SU-DHL-6 (cell line): ENCODE results near the gene FXYD7.
"Not testable (repeated sequence)": the region's sequence is repeated elsewhere in the genome, so short reads cannot be mapped to it uniquely, and the experiment has no call there.

Experiments used
- H2AFZ ChIP-seq: fragments of 200-600 bp; sonication (generic); 2 replicates; pipeline ENCODE4 v1.6.1; 2014; ENCODE audit warnings: low read depth, mild to moderate bottlenecking, moderate library complexity, mixed read lengths, antibody characterized with exemption, low read length; ENCODE audit not compliant: severe bottlenecking
- H3F3A ChIP-seq: fragments of 200-600 bp; shearing (Covaris generic); 2 replicates; pipeline ENCODE4 v1.6.0; 2016; ENCODE audit warnings: antibody characterized with exemption, mild to moderate bottlenecking; ENCODE audit not compliant: insufficient read depth
- H3K27ac ChIP-seq: fragments of 200-600 bp; sonication (generic); 2 replicates; pipeline ENCODE4 v1.5.1; 2016; ENCODE audit warnings: low read depth, mild to moderate bottlenecking, low read length, moderate library complexity, mixed read lengths
- H3K27me3 ChIP-seq: fragments of 200-600 bp; sonication (generic), shearing (Covaris generic); 2 replicates; pipeline ENCODE4 v1.6.0; 2014; ENCODE audit warnings: mild to moderate bottlenecking, low read length
- H3K36me3 ChIP-seq: fragments of 200-600 bp; sonication (generic); 2 replicates; pipeline ENCODE4 v1.6.1; 2014; ENCODE audit warnings: mild to moderate bottlenecking, low read length, mixed read lengths
- H3K4me2 ChIP-seq: fragments of 300-600, 200-600 bp; shearing (Covaris generic), sonication (generic); 2 replicates; pipeline ENCODE4 v1.6.0; 2014; ENCODE audit warnings: low read length, low read depth, mild to moderate bottlenecking; ENCODE audit not compliant: poor library complexity, severe bottlenecking
- H3K4me3 ChIP-seq: fragments of 200-600 bp; sonication (generic); 2 replicates; pipeline ENCODE4 v1.5.1; 2014; ENCODE audit warnings: antibody characterized with exemption, low read length, mild to moderate bottlenecking, mixed read lengths; ENCODE audit not compliant: insufficient read depth, poor library complexity, severe bottlenecking
- H3K79me2 ChIP-seq: fragments of 200-600 bp; sonication (generic); 2 replicates; pipeline ENCODE4 v1.6.1; 2014; ENCODE audit warnings: mild to moderate bottlenecking, low read length, moderate library complexity; ENCODE audit not compliant: insufficient read depth
- H3K9ac ChIP-seq: fragments of 200-600 bp; sonication (generic); 2 replicates; pipeline ENCODE4 v1.7.0; 2014; ENCODE audit warnings: mild to moderate bottlenecking, low read length
- H3K9me2 ChIP-seq: fragments of 200-600 bp; sonication (generic); replicated peaks from 2 replicates; pipeline ENCODE4 v1.6.1; 2014; ENCODE audit warnings: low read length; ENCODE audit not compliant: insufficient read depth
- H3K9me3 ChIP-seq: fragments of 200-600 bp; sonication (generic); 2 replicates; pipeline ENCODE4 v1.6.1; 2014; ENCODE audit warnings: low read length, mixed read lengths; ENCODE audit not compliant: insufficient read depth
- H4K20me1 ChIP-seq: fragments of 200-600 bp; sonication (generic); 2 replicates; pipeline ENCODE4 v1.6.1; 2014; ENCODE audit warnings: low read depth, mild to moderate bottlenecking, antibody characterized with exemption, low read length, moderate library complexity, mixed read lengths
- EZH2phosphoT487 ChIP-seq: fragments of 200-600 bp; sonication (generic), shearing (Covaris generic); conservative IDR thresholded peaks from 2 replicates; pipeline ENCODE4 v1.6.1; 2018; ENCODE audit warnings: mild to moderate bottlenecking, antibody characterized with exemption, low read length, moderate library complexity, mixed read lengths
- TF ChIP-seq, protein P1 (sequence below): fragments of 200-600 bp; sonication (generic); IDR thresholded peaks from one replicate; pipeline ENCODE4 v1.5.1; 2017; ENCODE audit warnings: antibody characterized with exemption, mild to moderate bottlenecking, low read length, moderate library complexity; ENCODE audit not compliant: insufficient read depth, poor library complexity, severe bottlenecking

The FXYD7 gene

DNA sequence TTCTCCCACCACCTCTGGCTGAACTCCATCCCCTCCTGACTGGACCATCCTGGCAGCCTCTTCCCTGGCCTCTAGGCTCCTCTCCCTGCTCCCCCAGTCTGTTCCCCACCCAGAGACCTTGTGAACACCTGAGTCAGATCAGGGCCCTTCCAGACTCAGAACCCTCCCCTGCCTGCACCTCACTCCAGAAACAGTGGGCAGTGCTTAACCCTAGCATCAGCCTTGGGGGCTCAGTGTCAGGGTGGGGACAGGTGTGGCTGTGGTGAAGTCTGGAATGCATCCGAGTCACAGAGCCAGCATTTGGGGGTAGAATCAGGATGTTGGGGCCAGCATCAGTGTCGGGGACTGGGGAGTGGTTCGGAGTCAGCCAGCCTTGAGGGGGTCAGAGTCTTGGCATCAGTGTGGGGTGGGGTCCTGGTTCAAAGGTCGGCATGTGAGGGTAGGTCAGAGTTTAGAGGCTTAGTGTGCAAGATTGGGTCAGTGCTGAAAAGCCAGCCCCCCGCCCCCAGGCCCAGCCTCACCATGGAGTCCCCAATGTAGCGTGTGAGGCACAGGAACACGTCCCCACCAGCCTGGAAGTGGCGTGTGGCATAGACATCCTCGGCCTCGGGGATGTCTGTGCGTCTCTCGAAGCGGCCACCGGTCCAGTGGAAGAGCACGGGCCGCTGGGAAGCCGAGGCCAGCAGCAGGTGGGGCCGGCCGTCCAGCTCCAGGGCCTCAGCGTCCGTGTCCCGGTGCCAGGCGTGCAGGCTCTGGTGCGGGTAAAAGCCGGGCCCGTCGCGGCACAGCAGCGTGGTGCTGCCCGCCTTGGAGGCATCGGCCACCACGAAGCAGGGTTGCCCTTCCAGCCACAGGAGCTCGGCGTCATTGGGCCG lies 17.1 kb upstream of the FXYD7 start:
- Histone ChIP-seq H3K9me2 (no peaks in the 10 kb centered on the region), H3K27me3 (no peaks in the 10 kb centered on the region), H3K36me3 (no peaks in the 10 kb centered on the region), H2AFZ (no peak overlapping the region), H3K4me3 (no peak overlapping the region), H3K9ac (no peak overlapping the region), H3F3A (no peaks in the 10 kb centered on the region), H3K79me2 (no peaks in the 10 kb centered on the region), H4K20me1 (no peaks in the 10 kb centered on the region), H3K9me3 (no peaks in the 10 kb centered on the region), H3K4me2 (no peak overlapping the region), H3K27ac (no peak overlapping the region)
- no peak for TF ChIP-seq EZH2phosphoT487

DNA sequence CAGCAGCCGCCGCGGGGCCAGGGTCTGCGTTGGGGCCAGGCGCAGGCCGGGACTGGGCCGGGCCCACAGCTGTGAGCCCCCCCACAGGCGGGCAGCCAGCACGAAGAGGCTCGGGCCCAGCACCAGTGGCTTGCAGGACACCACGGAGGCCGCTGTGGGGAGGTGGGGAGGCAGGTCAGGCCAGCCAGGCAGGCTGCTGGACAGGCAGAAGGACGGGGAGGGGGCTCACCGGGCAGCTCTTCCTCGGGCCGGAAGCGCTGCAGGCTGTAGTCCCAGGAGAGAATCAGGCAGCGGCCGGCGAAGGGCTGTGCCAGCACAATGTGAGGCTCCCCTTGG lies 16.5 kb upstream of the FXYD7 start:
- Histone ChIP-seq H3K36me3 (no peaks in the 10 kb centered on the region), H3K9ac (no peak overlapping the region), H3K9me3 (no peaks in the 10 kb centered on the region), H4K20me1 (no peaks in the 10 kb centered on the region), H3K9me2 (no peaks in the 10 kb centered on the region), H3K4me3 (no peak overlapping the region), H3F3A (no peaks in the 10 kb centered on the region), H3K27ac (no peak overlapping the region), H3K4me2 (no peak overlapping the region), H3K79me2 (no peaks in the 10 kb centered on the region), H3K27me3 (no peaks in the 10 kb centered on the region), H2AFZ (no peak overlapping the region)
- TF ChIP-seq, protein P1, sequence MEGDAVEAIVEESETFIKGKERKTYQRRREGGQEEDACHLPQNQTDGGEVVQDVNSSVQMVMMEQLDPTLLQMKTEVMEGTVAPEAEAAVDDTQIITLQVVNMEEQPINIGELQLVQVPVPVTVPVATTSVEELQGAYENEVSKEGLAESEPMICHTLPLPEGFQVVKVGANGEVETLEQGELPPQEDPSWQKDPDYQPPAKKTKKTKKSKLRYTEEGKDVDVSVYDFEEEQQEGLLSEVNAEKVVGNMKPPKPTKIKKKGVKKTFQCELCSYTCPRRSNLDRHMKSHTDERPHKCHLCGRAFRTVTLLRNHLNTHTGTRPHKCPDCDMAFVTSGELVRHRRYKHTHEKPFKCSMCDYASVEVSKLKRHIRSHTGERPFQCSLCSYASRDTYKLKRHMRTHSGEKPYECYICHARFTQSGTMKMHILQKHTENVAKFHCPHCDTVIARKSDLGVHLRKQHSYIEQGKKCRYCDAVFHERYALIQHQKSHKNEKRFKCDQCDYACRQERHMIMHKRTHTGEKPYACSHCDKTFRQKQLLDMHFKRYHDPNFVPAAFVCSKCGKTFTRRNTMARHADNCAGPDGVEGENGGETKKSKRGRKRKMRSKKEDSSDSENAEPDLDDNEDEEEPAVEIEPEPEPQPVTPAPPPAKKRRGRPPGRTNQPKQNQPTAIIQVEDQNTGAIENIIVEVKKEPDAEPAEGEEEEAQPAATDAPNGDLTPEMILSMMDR: no peak
- TF ChIP-seq EZH2phosphoT487: no peak

DNA sequence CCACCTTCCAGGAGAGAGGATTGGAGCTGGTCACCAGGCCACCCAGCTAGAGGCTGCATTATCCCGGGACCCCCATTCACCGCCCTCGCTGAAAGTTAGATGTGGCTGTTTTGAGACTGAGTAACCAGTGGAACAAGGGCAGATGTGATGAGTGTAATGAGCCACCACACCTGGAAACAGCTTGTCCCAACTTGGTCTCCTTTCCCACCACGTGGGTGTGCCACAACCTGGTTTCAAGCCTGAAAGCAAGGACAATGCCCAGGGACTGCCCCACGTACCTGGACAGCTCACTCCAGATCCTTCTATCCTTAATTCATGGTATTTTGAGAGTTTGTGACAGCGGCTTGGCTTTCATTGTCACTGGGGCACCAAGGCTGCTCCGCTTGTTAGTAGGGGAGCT lies 15.2 kb upstream of the FXYD7 start:
- Histone ChIP-seq H3K27ac (no peak overlapping the region), H3K9me2 (no peaks in the 10 kb centered on the region), H3K4me3 (no peak overlapping the region), H3F3A (no peaks in the 10 kb centered on the region), H3K36me3 (no peaks in the 10 kb centered on the region), H3K9ac (no peak overlapping the region), H2AFZ (no peak overlapping the region), H3K27me3 (no peaks in the 10 kb centered on the region), H3K9me3 (no peaks in the 10 kb centered on the region), H3K79me2 (no peaks in the 10 kb centered on the region), H4K20me1 (no peaks in the 10 kb centered on the region), H3K4me2 (no peak overlapping the region)
- TF ChIP-seq, protein P1: no peak
- no peak for TF ChIP-seq EZH2phosphoT487

DNA sequence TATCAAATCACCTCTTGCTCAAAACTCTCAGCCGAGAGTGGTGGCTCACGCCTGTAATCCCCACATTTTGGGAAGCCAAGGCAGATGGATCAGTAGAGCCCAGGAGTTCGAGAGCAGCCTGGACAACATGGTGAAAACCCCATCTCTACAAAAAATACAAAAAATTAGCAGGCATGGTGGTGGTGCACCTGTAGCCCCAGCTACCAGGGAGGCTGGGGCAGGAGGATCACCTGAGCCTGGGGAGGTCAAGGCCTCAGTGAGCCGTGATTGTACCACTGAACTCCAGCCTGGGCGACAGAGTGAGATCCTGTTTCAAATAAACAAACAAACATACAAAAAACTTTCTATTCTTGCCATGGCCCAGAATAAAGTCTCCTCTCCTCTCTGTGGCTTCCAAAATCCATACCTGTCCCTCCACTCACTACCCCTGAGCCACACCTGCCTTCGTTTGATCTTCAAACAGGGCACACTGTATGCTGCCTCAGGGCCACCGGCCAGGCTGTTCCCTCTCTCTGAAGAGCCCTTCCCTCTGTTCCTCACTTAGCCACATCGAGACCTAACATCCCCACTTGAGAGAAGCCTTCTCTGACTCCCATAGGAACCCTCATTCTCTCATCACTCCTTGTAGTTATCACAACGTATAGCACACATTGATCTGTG lies 14.5 kb upstream of the FXYD7 start:
- Histone ChIP-seq H3F3A (no peaks in the 10 kb centered on the region), H3K9ac (no peak overlapping the region), H3K36me3 (no peaks in the 10 kb centered on the region), H3K4me3 (no peak overlapping the region), H4K20me1 (no peaks in the 10 kb centered on the region), H3K9me2 (no peaks in the 10 kb centered on the region), H3K27me3 (no peaks in the 10 kb centered on the region), H3K9me3 (no peaks in the 10 kb centered on the region), H2AFZ (no peak overlapping the region), H3K27ac (no peak overlapping the region), H3K4me2 (no peak overlapping the region), H3K79me2 (no peaks in the 10 kb centered on the region)
- TF ChIP-seq, protein P1: no peak
- no peak for TF ChIP-seq EZH2phosphoT487

DNA sequence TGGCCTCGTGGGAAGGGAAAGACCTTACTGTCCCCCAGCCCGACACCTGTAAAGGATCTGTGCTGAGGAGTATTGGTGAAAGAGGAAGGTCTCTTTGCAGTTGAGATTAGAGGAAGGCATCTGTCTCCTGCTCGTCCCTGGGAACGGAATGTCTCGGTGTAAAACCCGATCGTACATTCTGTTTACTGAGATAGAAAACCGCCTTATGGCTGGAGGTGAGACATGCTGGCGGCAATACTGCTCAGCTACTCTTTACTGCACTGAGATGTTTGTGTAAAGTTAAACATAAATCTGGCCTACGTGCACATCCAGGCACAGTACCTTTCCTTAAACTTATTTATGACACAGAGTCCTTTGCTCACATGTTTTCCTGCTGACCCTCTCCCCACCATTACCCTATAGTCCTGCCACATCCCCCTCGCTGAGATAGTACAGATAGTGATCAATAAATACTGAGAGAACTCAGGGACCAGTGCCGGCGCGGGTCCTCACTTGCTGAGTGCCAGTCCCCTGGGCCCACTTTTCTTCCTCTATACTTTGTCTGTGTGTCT lies 13.3 kb upstream of the FXYD7 start:
- not testable (repeated sequence) for H3K9me3 ChIP-seq, H3F3A ChIP-seq, H3K4me2 ChIP-seq, H3K79me2 ChIP-seq, H3K27ac ChIP-seq, H3K9ac ChIP-seq, H3K36me3 ChIP-seq, H3K4me3 ChIP-seq, H4K20me1 ChIP-seq, H3K27me3 ChIP-seq, H3K9me2 ChIP-seq, H2AFZ ChIP-seq
